Esophagus (tissue), 2 donors: ENCODE measurements around the gene KRTAP10-4. TPM values are rescaled to one million over a fixed set of nuclear protein-coding genes. Genes with fewer than 3 reads are reported as not detected.

Experiments
- H3K27ac ChIP-seq, 2 donors: one replicate each; pipeline ENCODE4 v1.5.1; 2013; ENCODE audit warnings: low read depth in 2 of 2, mild to moderate bottlenecking in 2 of 2, inconsistent platforms in 1 of 2, low read length in 1 of 2, moderate library complexity in 1 of 2
- H3K27me3 ChIP-seq, 2 donors: one replicate each; pipeline ENCODE4 v1.6.1; 2013; ENCODE audit warnings: low read length in 2 of 2, control low read depth in 1 of 2, mild to moderate bottlenecking in 1 of 2; ENCODE audit not compliant: insufficient read depth in 2 of 2, control insufficient read depth in 1 of 2
- H3K36me3 ChIP-seq, 2 donors: one replicate each; pipeline ENCODE4 v1.6.1; 2013; ENCODE audit warnings: low read length in 1 of 2; ENCODE audit not compliant: control insufficient read depth in 2 of 2, insufficient read depth in 2 of 2
- H3K4me1 ChIP-seq, 2 donors: one replicate each; pipeline ENCODE4 v1.6.1; 2013; ENCODE audit warnings: low read length in 1 of 2; ENCODE audit not compliant: control insufficient read depth in 2 of 2, insufficient read depth in 2 of 2
- H3K4me3 ChIP-seq, 2 donors: one replicate each; pipeline ENCODE4 v1.5.1; 2013; ENCODE audit warnings: low read length in 2 of 2, mild to moderate bottlenecking in 2 of 2, low read depth in 1 of 2, moderate library complexity in 1 of 2
- H3K9me3 ChIP-seq, 2 donors: one replicate each; pipeline ENCODE4 v1.6.1; 2013; ENCODE audit warnings: mild to moderate bottlenecking in 2 of 2, low read depth in 1 of 2, low read length in 1 of 2, moderate library complexity in 1 of 2; ENCODE audit not compliant: control insufficient read depth in 2 of 2, insufficient read depth in 1 of 2
- WGBS, 2 donors: extraction: QIAGEN DNeasy Blood & Tissue Kit; methylation state at CpG; one replicate each; pipeline ENCODE4 v1.1.7; 2013; 5-methylcytosine and 5-hydroxymethylcytosine counted together
- polyA plus RNA-seq, 2 donors: library from polyadenylated mRNA; stranded (reverse); fragments of 200-250 nt; gene quantifications; one replicate each; pipeline ENCODE4 v1.2.3, GENCODE V29; 2013
- donor health status: healthy with polysubstance abuse.
- donor health status: Bipolar disorder and iron deficiency.

Gene KRTAP10-4
- polyA plus RNA-seq, 2 donors, result not detected

- no peak overlapping the region for H3K27ac ChIP-seq
- no peak overlapping the region for H3K4me3 ChIP-seq
- WGBS, 2 donors, result 86 to 91% methylated on average over 17 of the region's 17 CpGs
- no peaks in the 10 kb centered on the region for H3K27me3 ChIP-seq
- no peaks in the 10 kb centered on the region for H3K4me1 ChIP-seq
- H3K36me3 ChIP-seq, result no peaks in the 10 kb centered on the region
- H3K9me3 ChIP-seq, result peaks cover 0 to 3% of the 10 kb centered on the region in 2 donors
These were observed 44.5 kb upstream of the KRTAP10-4 start for GRCh38 chr21:44529011-44529421.

- no peaks in the 10 kb centered on the region for H3K36me3 ChIP-seq
- no peaks in the 10 kb centered on the region for H3K27me3 ChIP-seq
- H3K4me1 ChIP-seq, result no peaks in the 10 kb centered on the region
- no peak overlapping the region for H3K4me3 ChIP-seq
- no peak overlapping the region for H3K27ac ChIP-seq
- peaks cover 0 to 3% of the 10 kb centered on the region in 2 donors for H3K9me3 ChIP-seq
- WGBS, 2 donors, result 71 to 82% methylated on average over 23 of the region's 23 CpGs
These were observed 43.9 kb upstream of the KRTAP10-4 start for GRCh38 chr21:44529503-44530125.

GRCh38 chr21:44530221-44530902, 43.2 kb upstream of the KRTAP10-4 start:
- 80 to 85% methylated on average over 7 of the region's 7 CpGs for WGBS, 2 donors
- Histone ChIP-seq H3K9me3 (no peaks in the 10 kb centered on the region), H3K27ac (no peak overlapping the region), H3K27me3 (no peaks in the 10 kb centered on the region), H3K36me3 (no peaks in the 10 kb centered on the region), H3K4me1 (no peaks in the 10 kb centered on the region), H3K4me3 (no peak overlapping the region)

- Histone ChIP-seq H3K4me3 (no peak overlapping the region), H3K4me1 (no peaks in the 10 kb centered on the region), H3K36me3 (no peaks in the 10 kb centered on the region), H3K9me3 (no peaks in the 10 kb centered on the region), H3K27me3 (no peaks in the 10 kb centered on the region), H3K27ac (no peak overlapping the region)
- 82 to 87% methylated on average over 23 of the region's 23 CpGs for WGBS, 2 donors
These were observed 42.5 kb upstream of the KRTAP10-4 start for GRCh38 chr21:44530903-44531605.

GRCh38 chr21:44531606-44532564, 41.6 kb upstream of the KRTAP10-4 start:
- Histone ChIP-seq H3K27me3 (no peaks in the 10 kb centered on the region), H3K4me3 (no peak overlapping the region), H3K4me1 (no peaks in the 10 kb centered on the region), H3K27ac (no peak overlapping the region), H3K36me3 (no peaks in the 10 kb centered on the region), H3K9me3 (no peaks in the 10 kb centered on the region)
- WGBS, 2 donors, result 72 to 74% methylated on average over 30 of the region's 30 CpGs

GRCh38 chr21:44532712-44533111, 40.8 kb upstream of the KRTAP10-4 start:
- no peak overlapping the region for H3K4me3 ChIP-seq
- H3K27me3 ChIP-seq, result no peaks in the 10 kb centered on the region
- H3K36me3 ChIP-seq, result no peaks in the 10 kb centered on the region
- no peaks in the 10 kb centered on the region for H3K9me3 ChIP-seq
- no peak overlapping the region for H3K27ac ChIP-seq
- H3K4me1 ChIP-seq, result no peaks in the 10 kb centered on the region
- WGBS, 2 donors, result 89 to 93% methylated on average over 16 of the region's 16 CpGs

GRCh38 chr21:44533121-44533890, 40.2 kb upstream of the KRTAP10-4 start:
- Histone ChIP-seq H3K27ac (no peak overlapping the region), H3K36me3 (no peaks in the 10 kb centered on the region), H3K4me1 (no peaks in the 10 kb centered on the region), H3K4me3 (no peak overlapping the region), H3K9me3 (no peaks in the 10 kb centered on the region), H3K27me3 (no peaks in the 10 kb centered on the region)
- WGBS, 2 donors, result 90 to 93% methylated on average over 37 of the region's 37 CpGs

GRCh38 chr21:44533891-44534627, 39.5 kb upstream of the KRTAP10-4 start:
- Histone ChIP-seq H3K4me1 (no peaks in the 10 kb centered on the region), H3K36me3 (no peaks in the 10 kb centered on the region), H3K27ac (no peak overlapping the region), H3K9me3 (no peaks in the 10 kb centered on the region), H3K4me3 (no peak overlapping the region), H3K27me3 (no peaks in the 10 kb centered on the region)
- 84 to 88% methylated on average over 17 to 21 of the region's 21 CpGs for WGBS, 2 donors
